Adrenal gland (tissue), 5 donors: ENCODE results near the gene SMARCD2.

Experiments used
- POLR2A ChIP-seq, 2 donors: fragments of 450-650 bp; IDR thresholded peaks; one replicate each; pipeline ENCODE4 v1.6.1; 2017; ENCODE audit warnings: antibody characterized with exemption in 2 of 2, mild to moderate bottlenecking in 2 of 2, moderate library complexity in 1 of 2
- TF ChIP-seq, protein P1 (sequence below), 6 experiments: fragments of 450-650 bp in 4 of 6; fragments of 200-600 bp in 2 of 6; sonication (generic) in 1 of 6; IDR thresholded peaks; 1 replicate in 5 of 6; 2 replicates in 1 of 6; pipeline versions ENCODE4 v1.5.1 to v1.8.0; 2016 to 2021; ENCODE audit warnings: antibody characterized with exemption in 6 of 6, mild to moderate bottlenecking in 2 of 6, moderate library complexity in 1 of 6
- donor health status: DM: no; HTN: no; CAD: no.

DNA sequence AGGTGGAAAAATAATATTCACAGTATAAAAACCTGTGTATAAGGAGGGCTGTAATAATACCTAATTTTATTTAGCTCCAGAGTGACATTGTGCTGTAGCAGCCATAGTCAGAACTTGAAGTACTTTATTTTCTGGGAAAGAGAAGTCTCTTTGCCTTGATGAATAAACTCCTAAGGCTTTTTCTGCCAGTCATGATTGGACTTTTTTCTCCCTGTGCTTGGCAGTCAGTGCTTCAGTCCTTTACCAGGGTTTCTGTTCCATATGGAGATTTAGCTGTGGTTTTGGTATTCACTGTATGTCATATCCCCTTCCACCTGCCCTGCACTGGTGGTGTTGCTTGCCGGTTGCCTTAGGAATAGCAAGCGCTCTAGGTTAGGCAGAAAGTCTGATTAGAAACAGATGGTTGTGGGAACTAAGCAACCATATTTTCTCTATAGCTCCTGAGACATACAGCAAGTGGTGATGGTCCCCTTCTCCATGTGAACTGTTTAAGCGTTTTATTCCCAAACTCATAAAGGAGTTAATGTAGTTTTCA lies 43.8 kb downstream of the SMARCD2 start:
- TF ChIP-seq, protein P1, sequence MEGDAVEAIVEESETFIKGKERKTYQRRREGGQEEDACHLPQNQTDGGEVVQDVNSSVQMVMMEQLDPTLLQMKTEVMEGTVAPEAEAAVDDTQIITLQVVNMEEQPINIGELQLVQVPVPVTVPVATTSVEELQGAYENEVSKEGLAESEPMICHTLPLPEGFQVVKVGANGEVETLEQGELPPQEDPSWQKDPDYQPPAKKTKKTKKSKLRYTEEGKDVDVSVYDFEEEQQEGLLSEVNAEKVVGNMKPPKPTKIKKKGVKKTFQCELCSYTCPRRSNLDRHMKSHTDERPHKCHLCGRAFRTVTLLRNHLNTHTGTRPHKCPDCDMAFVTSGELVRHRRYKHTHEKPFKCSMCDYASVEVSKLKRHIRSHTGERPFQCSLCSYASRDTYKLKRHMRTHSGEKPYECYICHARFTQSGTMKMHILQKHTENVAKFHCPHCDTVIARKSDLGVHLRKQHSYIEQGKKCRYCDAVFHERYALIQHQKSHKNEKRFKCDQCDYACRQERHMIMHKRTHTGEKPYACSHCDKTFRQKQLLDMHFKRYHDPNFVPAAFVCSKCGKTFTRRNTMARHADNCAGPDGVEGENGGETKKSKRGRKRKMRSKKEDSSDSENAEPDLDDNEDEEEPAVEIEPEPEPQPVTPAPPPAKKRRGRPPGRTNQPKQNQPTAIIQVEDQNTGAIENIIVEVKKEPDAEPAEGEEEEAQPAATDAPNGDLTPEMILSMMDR (IDR thresholded peaks at IDR 0.05) = no peak
- TF ChIP-seq POLR2A (IDR thresholded peaks at IDR 0.05) = no peak
